ENCODE measurements around the gene SAMHD1.

GRCh38 chr20:36895036-36895435, 56.5 kb downstream of the SAMHD1 start:
- no peak for TF ChIP-seq CTCF (IDR thresholded peaks at IDR 0.05)
- no peak for TF ChIP-seq EZH2 (IDR thresholded peaks at IDR 0.05; ENCODE audit: borderline replicate concordance, insufficient read depth, low read depth, low read length, poor library complexity, severe bottlenecking)
